H9 (cell line): ENCODE results near the gene RBM19. TPM values are rescaled to one million over a fixed set of nuclear protein-coding genes. Genes with fewer than 3 reads are reported as not detected.

Source experiments
- DNase-seq: peaks from one replicate; pipeline ENCODE4 v3.0.0-alpha.2; 2017
- H2AFZ ChIP-seq: one replicate; pipeline ENCODE4 v1.6.1; 2013; ENCODE audit warnings: mild to moderate bottlenecking, low read length, control low read depth, moderate library complexity
- H2AK5ac ChIP-seq: 2 replicates; pipeline ENCODE4 v1.6.1; 2013; ENCODE audit warnings: low read length, control low read depth, mixed read lengths; ENCODE audit not compliant: insufficient read length
- H2BK120ac ChIP-seq: one replicate; pipeline ENCODE4 v1.6.1; 2013; ENCODE audit warnings: low read depth, mild to moderate bottlenecking, low read length, control low read depth, inconsistent platforms; ENCODE audit not compliant: poor library complexity, severe bottlenecking
- H2BK12ac ChIP-seq: 2 replicates; pipeline ENCODE4 v1.6.1; 2013; ENCODE audit warnings: low read length, control low read depth, mixed read lengths, low read depth; ENCODE audit not compliant: insufficient read length
- H2BK15ac ChIP-seq: 2 replicates; pipeline ENCODE4 v1.6.1; 2013; ENCODE audit warnings: low read depth, low read length, control low read depth
- H2BK20ac ChIP-seq: one replicate; pipeline ENCODE4 v1.6.1; 2013; ENCODE audit warnings: low read depth, mild to moderate bottlenecking, low read length, control low read depth, inconsistent platforms; ENCODE audit not compliant: poor library complexity, severe bottlenecking
- H2BK5ac ChIP-seq: 2 replicates; pipeline ENCODE4 v1.6.1; 2013; ENCODE audit warnings: low read length, control low read depth, mixed read lengths; ENCODE audit not compliant: insufficient read length
- H3K14ac ChIP-seq: 2 replicates; pipeline ENCODE4 v1.6.1; 2013; ENCODE audit warnings: low read length, control low read depth; ENCODE audit not compliant: insufficient read depth
- H3K18ac ChIP-seq: 2 replicates; pipeline ENCODE4 v1.6.1; 2013; ENCODE audit warnings: low read depth, mild to moderate bottlenecking, mixed read lengths, low read length, control low read depth; ENCODE audit not compliant: insufficient read length
- H3K23ac ChIP-seq: 2 replicates; pipeline ENCODE4 v1.6.1; 2013; ENCODE audit warnings: low read length, control low read depth, mixed read lengths, low read depth; ENCODE audit not compliant: insufficient read length
- H3K23me2 ChIP-seq: 2 replicates; pipeline ENCODE4 v1.6.1; 2013; ENCODE audit warnings: low read depth, mild to moderate bottlenecking, mixed read lengths, low read length, control low read depth; ENCODE audit not compliant: insufficient read length, poor library complexity, severe bottlenecking
- H3K27ac ChIP-seq: 2 replicates; pipeline ENCODE4 v1.5.1; 2013; ENCODE audit warnings: low read length, control low read depth, mixed read lengths, low read depth; ENCODE audit not compliant: insufficient read length
- H3K27me3 ChIP-seq: 2 replicates; pipeline ENCODE4 v1.6.1; 2013; ENCODE audit warnings: low read length, control low read depth, inconsistent platforms; ENCODE audit not compliant: insufficient read depth
- H3K4ac ChIP-seq: 2 replicates; pipeline ENCODE4 v1.6.1; 2013; ENCODE audit warnings: low read depth, mild to moderate bottlenecking, control low read depth, inconsistent platforms, low read length, moderate library complexity
- H3K4me1 ChIP-seq: 2 replicates; pipeline ENCODE4 v1.6.1; 2013; ENCODE audit warnings: low read length, control low read depth, inconsistent platforms; ENCODE audit not compliant: insufficient read depth
- H3K4me2 ChIP-seq: 2 replicates; pipeline ENCODE4 v1.6.1; 2013; ENCODE audit warnings: low read length, control low read depth, mixed read lengths; ENCODE audit not compliant: insufficient read length, insufficient read depth
- H3K56ac ChIP-seq: 2 replicates; pipeline ENCODE4 v1.6.1; 2013; ENCODE audit warnings: low read depth, mild to moderate bottlenecking, mixed read lengths, low read length, control low read depth; ENCODE audit not compliant: insufficient read length
- H3K79me1 ChIP-seq: 2 replicates; pipeline ENCODE4 v1.6.1; 2013; ENCODE audit warnings: low read depth, mild to moderate bottlenecking, moderate library complexity, low read length, control low read depth, inconsistent platforms; ENCODE audit not compliant: insufficient read depth, poor library complexity, severe bottlenecking
- H3K79me2 ChIP-seq: 2 replicates; pipeline ENCODE4 v1.6.1; 2013; ENCODE audit warnings: low read length, control low read depth, inconsistent platforms; ENCODE audit not compliant: insufficient read depth
- H3K9ac ChIP-seq: 2 replicates; pipeline ENCODE4 v1.6.1; 2013; ENCODE audit warnings: low read length, control low read depth, mixed read lengths; ENCODE audit not compliant: insufficient read length; ENCODE audit errors: extremely low read depth
- H3K9me3 ChIP-seq: one replicate; pipeline ENCODE4 v1.6.1; 2013; ENCODE audit warnings: low read depth, low read length, inconsistent platforms; ENCODE audit not compliant: control insufficient read depth
- H3T11ph ChIP-seq: one replicate; pipeline ENCODE4 v1.6.1; 2013; ENCODE audit warnings: mild to moderate bottlenecking, low read length, control low read depth, inconsistent platforms
- H4K20me1 ChIP-seq: one replicate; pipeline ENCODE4 v1.6.1; 2013; ENCODE audit not compliant: control insufficient read depth, insufficient read length, insufficient read depth
- H4K5ac ChIP-seq: 2 replicates; pipeline ENCODE4 v1.6.1; 2013; ENCODE audit warnings: low read depth, mild to moderate bottlenecking, mixed read lengths, low read length, control low read depth; ENCODE audit not compliant: insufficient read length
- H4K8ac ChIP-seq: replicated peaks from 2 replicates; pipeline ENCODE4 v1.6.1; 2013; ENCODE audit warnings: low read length, control low read depth, mixed read lengths, low read depth; ENCODE audit not compliant: insufficient read length
- H4K91ac ChIP-seq: 2 replicates; pipeline ENCODE4 v1.6.1; 2013; ENCODE audit warnings: low read depth, mild to moderate bottlenecking, moderate library complexity, mixed read lengths, low read length, control low read depth; ENCODE audit not compliant: insufficient read length
- H3K27ac Mint-ChIP-seq, 3 experiments: 2 replicates in 2 of 3; 3 replicates in 1 of 3; pipeline ENCODE4 v1.8.0; 2020 to 2021; ENCODE audit warnings: mixed read lengths in 3 of 3, mild to moderate bottlenecking in 1 of 3, moderate library complexity in 1 of 3
- H3K27me3 Mint-ChIP-seq: 2 replicates; pipeline ENCODE4 v1.8.0; 2021; ENCODE audit warnings: low read depth, mild to moderate bottlenecking, moderate library complexity, mixed read lengths
- H3K36me3 Mint-ChIP-seq, 3 experiments: 2 replicates in 2 of 3; 3 replicates in 1 of 3; pipeline ENCODE4 v1.8.0; 2020 to 2021; ENCODE audit warnings: low read depth in 3 of 3, mixed read lengths in 3 of 3; ENCODE audit not compliant: insufficient read depth in 1 of 3
- H3K4me1 Mint-ChIP-seq, 2 experiments: 2 replicates each; pipeline ENCODE4 v1.8.0; 2020; ENCODE audit warnings: mixed read lengths in 2 of 2
- H3K4me3 Mint-ChIP-seq, 2 experiments: 2 replicates in 1 of 2; 3 replicates in 1 of 2; pipeline ENCODE4 v1.8.0; 2020 to 2021; ENCODE audit warnings: mild to moderate bottlenecking in 2 of 2, mixed read lengths in 2 of 2, moderate library complexity in 1 of 2
- H3K9me3 Mint-ChIP-seq, 2 experiments: 2 replicates in 1 of 2; 3 replicates in 1 of 2; pipeline ENCODE4 v1.8.0; 2020; ENCODE audit warnings: mild to moderate bottlenecking in 2 of 2, mixed read lengths in 2 of 2, moderate library complexity in 1 of 2
- WGBS: extraction: QIAGEN DNeasy Blood & Tissue Kit; methylation state at CpG from one replicate; pipeline ENCODE4 v1.1.7; 2013; ENCODE audit warnings: missing lambda C conversion rate, low lambda C conversion rate, mixed read lengths; ENCODE audit not compliant: insufficient read length; ENCODE audit errors: extremely low coverage; 5-methylcytosine and 5-hydroxymethylcytosine counted together
- total RNA-seq: library from RNA; stranded (reverse); gene quantifications from 2 replicates; pipeline ENCODE4 v1.2.1, GENCODE V29; 2021
- TF ChIP-seq, protein P1 (sequence below): fragments of 200-600 bp; sonication (generic); conservative IDR thresholded peaks from 3 replicates; pipeline ENCODE4 v1.8.0; 2021; ENCODE audit warnings: antibody characterized with exemption, mild to moderate bottlenecking

The RBM19 gene
- total RNA-seq, 1 experiment from 2014 or later, result 32.2 TPM

DNA sequence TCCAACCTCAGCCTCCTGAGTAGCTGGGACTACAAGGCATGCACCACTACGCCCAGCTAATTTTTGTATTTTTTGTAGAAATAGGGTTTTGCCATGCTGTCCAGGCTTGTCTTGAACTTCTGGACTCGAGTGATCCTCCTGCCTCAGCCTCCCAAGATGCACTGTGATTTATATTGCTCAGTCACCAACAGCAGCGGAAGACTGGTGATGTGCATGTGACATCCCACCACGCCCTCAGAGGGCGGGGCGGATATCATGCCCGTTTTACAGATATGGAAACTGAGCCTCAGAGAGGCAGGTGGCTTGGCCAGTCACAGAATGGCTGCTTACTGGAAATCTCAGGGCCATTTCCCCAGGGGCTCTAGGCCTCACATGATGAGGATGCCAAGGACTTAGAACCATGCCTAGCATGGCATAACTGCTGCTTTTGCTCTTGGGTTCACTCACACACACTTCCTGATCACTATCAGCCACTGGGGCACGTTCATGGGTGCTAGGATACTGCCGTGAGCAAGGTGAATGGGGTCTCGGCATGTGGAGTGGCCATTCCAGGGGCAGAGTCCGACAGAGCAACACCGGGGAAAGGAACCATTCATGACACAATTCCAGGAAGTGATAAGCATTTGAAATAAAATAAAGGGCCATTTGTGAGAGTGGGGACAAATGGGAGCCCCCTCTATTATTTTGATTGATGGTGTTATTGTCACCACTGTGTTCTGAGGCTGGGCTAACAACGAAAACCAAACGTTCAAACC, 31.9 kb downstream of the RBM19 start:
- no peaks in the 10 kb centered on the region; a peak in 1 of 5 replicates for H3K9me3 Mint-ChIP-seq
- no peaks in the 10 kb centered on the region for H3K27me3 Mint-ChIP-seq
- TF ChIP-seq, protein P1, sequence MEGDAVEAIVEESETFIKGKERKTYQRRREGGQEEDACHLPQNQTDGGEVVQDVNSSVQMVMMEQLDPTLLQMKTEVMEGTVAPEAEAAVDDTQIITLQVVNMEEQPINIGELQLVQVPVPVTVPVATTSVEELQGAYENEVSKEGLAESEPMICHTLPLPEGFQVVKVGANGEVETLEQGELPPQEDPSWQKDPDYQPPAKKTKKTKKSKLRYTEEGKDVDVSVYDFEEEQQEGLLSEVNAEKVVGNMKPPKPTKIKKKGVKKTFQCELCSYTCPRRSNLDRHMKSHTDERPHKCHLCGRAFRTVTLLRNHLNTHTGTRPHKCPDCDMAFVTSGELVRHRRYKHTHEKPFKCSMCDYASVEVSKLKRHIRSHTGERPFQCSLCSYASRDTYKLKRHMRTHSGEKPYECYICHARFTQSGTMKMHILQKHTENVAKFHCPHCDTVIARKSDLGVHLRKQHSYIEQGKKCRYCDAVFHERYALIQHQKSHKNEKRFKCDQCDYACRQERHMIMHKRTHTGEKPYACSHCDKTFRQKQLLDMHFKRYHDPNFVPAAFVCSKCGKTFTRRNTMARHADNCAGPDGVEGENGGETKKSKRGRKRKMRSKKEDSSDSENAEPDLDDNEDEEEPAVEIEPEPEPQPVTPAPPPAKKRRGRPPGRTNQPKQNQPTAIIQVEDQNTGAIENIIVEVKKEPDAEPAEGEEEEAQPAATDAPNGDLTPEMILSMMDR, result no peak
- Histone ChIP-seq H2BK20ac (no peak overlapping the region), H3K4ac (no peak overlapping the region), H3K18ac (no peak overlapping the region), H2BK5ac (no peak overlapping the region), H3K14ac (no peak overlapping the region), H4K20me1 (no peaks in the 10 kb centered on the region), H3K56ac (no peak overlapping the region), H2BK15ac (no peak overlapping the region), H3K9ac (no peak overlapping the region), H3K79me1 (no peaks in the 10 kb centered on the region), H4K91ac (no peak overlapping the region), H3K4me2 (no peak overlapping the region), H3T11ph (no peak overlapping the region), H4K5ac (no peak overlapping the region), H4K8ac (no peak overlapping the region), H3K27ac (no peak overlapping the region), H2AFZ (no peak overlapping the region), H3K79me2 (no peaks in the 10 kb centered on the region), H2BK12ac (no peak overlapping the region), H3K9me3 (no peaks in the 10 kb centered on the region), H2BK120ac (no peak overlapping the region), H3K4me1 (no peaks in the 10 kb centered on the region), H3K23me2 (no peaks in the 10 kb centered on the region), H3K23ac (no peak overlapping the region), H3K27me3 (no peaks in the 10 kb centered on the region), H2AK5ac (no peak overlapping the region)
- peaks cover 12 to 54% of the 10 kb centered on the region in 2 experiments for H3K4me1 Mint-ChIP-seq
- no CpG with 5 or more reads among the region's 14 CpGs for WGBS
- no peak overlapping the region for H3K4me3 Mint-ChIP-seq
- no peak for DNase-seq
- H3K27ac Mint-ChIP-seq, result peak overlapping the region in 2 of 3 experiments; percentile 50 to 97; a peak in 2 of 7 replicates
- H3K36me3 Mint-ChIP-seq, result peaks cover 12 to 50% (median 42%) of the 10 kb centered on the region in 3 experiments; a peak in 6 of 7 replicates
